ENCODE results near the gene BRIP1.
"Not testable (repeated sequence)": the region's sequence is repeated elsewhere in the genome, so short reads cannot be mapped to it uniquely, and the experiment has no call there.

The BRIP1 gene

DNA sequence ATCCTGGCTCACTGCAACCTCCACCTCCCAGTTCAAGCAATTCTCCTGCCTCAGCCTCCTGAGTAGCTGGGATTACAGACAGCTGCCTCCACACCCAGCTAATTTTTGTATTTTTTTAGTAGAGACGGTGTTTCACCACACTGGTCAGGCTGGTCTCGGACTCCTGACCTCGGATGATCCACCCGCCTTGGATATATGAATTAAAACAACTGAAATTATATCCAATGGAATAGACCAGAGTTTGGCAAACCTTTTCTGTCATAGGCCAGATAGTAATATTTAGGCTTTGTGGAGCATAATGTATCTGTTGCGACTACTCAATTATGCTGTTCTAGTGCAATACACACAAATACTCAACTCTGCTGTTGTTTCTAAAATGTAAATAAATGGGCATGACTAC lies 178.5 kb downstream of the BRIP1 start:
- no peak for DNase-seq

DNA sequence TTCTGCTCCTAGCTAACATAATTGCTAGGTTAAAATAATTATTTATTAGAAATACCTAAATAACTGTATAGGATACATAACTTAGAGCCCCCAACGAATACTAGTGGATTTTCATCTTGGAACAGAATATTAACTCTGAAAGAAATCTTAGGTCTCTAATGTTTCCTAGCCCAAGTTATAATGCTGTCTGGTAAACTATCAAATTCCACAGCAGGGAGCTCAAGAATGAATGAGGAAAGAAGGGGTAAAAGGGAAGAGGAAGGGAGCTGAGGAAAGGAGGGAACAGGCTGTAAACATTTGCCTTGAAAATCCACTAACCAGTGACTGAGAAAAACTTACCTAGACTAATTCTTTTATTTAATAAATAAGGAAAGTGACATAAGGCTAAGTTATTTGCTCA lies 179.2 kb downstream of the BRIP1 start:
- no peak for DNase-seq

DNA sequence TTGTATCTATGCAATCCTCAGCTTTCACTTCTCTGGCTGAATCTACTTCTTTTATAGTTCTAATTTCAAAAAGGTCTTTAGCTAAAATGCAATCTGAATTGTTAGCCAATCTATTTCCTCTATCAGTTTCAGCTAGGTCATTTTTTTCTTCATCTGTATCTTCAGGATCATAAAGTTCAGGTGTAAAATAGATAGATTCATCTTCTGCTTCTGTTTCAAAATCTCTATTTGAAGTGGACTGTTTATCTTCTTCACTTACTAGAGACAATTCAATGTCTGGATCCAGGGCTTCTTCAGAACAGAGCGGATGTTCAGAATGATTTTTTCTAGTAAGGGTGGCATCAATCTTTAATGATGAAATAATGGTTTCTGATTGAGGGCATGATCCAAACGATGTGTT lies 179.9 kb downstream of the BRIP1 start:
- DNase-seq, result no peak

- no peak for DNase-seq
Observed at GRCh38 chr17:61680921-61681320, 182.4 kb downstream of the BRIP1 start.

GRCh38 chr17:61678339-61678738 lies 185.0 kb downstream of the BRIP1 start:
- DNase-seq, result no peak

DNA sequence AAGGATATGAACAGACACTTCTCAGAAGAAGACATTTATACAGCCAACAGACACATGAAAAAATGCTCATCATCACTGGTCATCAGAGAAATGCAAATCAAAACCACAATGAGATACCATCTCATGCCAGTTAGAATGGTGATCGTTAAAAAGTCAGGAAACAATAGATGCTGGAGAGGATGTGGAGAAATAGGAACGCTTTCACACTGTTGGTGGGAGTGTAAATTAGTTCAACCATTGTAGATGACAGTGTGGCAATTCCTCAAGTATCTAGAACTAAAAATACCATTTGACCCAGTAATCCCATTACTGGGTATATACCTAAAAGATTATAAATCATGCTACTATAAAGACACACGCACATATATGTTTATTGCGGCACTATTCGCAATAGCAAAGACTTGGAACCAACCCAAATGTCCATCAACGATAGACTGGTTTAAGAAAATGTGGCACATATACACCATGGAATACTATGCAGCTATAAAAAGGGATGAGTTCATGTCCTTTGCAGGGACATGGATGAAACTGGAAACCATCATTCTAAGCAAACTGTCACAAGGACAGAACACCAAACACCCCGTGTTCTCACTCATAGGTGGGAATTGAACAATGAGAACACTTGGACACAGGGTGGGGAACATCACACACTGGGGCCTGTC lies 186.0 kb downstream of the BRIP1 start:
- not testable (repeated sequence) for DNase-seq

- not testable (repeated sequence) for DNase-seq
Observed at GRCh38 chr17:61676522-61676921, 186.8 kb downstream of the BRIP1 start.

- DNase-seq, result not testable (repeated sequence)
Observed at GRCh38 chr17:61674609-61675008, 188.7 kb downstream of the BRIP1 start.

- DNase-seq, result not testable (repeated sequence)
Observed at GRCh38 chr17:61673019-61673897, 190.1 kb downstream of the BRIP1 start.

- no peak for DNase-seq
Observed at GRCh38 chr17:61672140-61672539, 191.2 kb downstream of the BRIP1 start.

DNA sequence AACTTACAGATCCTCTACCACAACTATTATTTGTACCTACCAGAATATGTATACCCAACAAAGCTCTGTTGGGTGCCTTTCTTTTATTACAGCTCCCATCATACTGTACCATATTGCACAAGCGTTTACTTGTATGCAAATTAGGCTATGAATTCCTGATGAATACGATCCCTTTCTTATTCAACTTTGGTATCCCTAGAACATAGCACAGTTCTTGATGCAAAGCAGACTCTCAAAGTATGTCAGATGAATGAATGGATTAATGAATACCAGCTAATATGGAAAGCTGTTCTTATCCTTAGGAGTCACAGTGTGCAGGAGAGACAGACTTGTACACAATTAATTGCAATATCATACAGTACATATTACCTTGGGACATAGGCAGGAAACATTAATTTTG lies 192.6 kb downstream of the BRIP1 start:
- DNase-seq, result no peak

DNA sequence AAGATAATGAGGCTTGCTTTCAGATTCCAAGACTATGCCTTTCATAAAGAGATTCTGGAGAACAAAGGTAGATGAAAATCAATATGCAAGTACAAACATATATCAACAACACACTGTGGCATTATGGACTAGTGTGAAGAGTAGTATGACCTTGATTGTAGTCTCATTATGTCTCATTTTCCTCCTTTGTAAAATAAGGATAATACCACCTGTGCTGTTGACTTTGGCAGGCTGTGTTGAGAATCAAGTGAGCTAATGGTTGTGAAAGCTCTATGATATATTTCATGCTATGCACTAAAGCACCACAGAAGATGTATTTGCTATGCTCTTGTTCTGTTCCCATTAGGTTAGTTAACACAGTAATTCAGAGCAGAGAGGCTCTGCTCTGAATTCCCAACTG lies 193.8 kb downstream of the BRIP1 start:
- DNase-seq, result no peak

GRCh38 chr17:61668486-61668885 lies 194.8 kb downstream of the BRIP1 start:
- DNase-seq, result no peak

DNA sequence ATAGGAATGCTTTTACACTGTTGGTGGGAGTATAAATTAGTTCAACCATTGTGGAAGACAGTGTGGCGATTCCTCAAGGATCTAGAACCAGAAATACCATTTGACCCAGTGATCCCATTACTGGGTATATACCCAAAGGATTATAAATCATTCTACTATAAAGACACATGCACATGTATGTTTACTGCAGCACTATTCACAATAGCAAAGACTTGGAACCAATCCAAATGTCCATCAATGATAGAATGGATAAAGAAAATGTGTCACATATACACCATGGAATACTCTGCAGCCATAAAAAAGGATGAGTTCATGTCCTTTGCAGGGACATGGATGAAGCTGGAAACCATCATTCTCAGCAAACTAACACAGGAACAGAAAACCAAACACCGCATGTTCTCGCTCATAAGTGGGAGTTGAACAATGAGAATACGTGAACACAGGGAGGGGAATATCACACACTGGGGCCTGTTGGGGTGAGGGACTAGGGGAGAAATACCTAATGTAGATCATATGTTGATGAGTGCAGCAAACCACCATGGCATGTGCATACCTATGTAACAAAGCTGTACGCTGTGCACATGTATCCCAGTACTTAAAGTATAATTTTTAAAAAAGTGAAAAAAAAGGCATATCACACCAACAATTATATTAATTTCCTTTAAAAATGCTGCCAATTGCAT lies 196.8 kb downstream of the BRIP1 start:
- not testable (repeated sequence) for DNase-seq

GRCh38 chr17:61663310-61663709 lies 200.0 kb downstream of the BRIP1 start:
- no peak for DNase-seq

- DNase-seq, result no peak
Observed at GRCh38 chr17:61662741-61663140, 200.6 kb downstream of the BRIP1 start.

- DNase-seq, result no peak
Observed at GRCh38 chr17:61662186-61662585, 201.1 kb downstream of the BRIP1 start.

GRCh38 chr17:61660746-61661485 lies 202.4 kb downstream of the BRIP1 start:
- no peak for DNase-seq

DNA sequence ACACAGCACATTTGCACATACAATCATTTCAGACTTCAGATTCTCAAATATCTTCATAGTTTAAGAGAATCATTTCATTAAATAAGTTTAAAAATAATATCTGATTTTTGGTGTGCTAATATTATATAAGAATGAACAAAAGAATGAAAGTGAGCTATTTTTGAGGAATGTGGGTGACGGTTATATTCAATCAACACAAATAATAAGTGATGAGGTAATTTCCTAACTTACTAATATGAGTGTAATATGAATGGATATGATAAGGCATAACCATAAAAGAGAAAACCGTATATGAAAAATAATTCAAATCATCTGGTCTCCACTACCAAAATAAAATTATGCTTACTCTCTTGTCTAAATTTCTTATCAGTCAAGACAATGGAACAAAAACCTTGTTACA lies 203.9 kb downstream of the BRIP1 start:
- no peak for DNase-seq

DNA sequence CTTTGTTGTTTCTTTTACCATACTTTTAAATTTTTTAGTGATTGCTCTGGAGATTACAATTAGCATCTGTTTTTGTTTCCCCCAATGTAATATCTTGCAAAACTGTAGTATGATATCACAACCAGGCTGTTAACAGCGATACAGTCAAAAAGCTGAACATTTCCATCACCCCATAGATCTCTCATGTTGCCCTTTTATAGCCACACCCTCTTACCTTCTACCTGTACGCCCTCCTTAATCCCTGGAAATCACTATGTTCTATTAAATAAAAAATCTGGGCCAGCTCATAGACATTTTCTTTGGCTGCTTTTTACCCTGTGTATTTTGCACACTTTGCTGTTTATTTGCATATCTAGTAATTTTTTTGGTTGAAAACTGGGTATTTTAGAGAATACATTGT lies 205.1 kb downstream of the BRIP1 start:
- no peak for DNase-seq

DNA sequence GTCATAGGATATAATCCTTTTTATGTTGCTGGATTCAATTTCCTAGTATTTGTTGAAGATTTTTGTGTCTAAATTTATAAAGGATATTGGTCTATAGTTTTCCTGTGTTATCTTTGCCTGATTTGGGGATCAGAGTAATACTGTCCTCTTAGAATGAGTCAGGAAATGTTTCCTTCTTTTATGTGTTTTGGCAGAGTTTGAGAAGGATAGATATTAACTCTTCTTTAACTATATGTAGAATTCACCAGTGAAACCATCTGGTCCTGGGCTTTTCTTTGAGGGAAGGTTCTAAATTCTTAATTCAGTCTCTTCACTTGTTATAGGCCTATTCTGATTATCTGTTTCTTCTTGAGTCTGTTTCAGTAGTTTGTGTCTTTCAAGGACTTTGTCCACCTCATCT lies 206.0 kb downstream of the BRIP1 start:
- no peak for DNase-seq

DNA sequence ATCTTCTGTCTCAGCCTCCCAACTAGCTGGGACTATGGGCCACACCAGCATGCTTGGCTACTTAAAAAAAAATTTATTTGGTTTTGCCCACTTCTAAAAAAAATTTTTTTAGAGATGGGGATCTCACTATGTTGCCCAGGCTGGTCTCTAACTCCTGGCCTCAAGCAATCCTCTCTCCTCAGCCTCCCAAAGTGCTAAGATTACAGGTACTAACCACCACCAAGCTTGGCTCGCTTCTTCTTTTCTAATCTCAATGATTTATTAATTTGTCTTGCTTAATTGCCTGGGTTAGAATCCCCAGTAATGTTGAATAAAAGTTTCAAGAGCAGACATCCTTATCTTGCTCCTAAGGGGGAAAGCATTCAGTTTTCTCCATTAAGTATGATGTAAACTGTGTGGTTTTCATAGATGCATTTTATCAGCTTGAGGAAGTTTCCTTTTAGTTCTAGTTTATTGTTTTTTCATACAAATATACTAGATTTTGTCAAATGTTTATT lies 206.6 kb downstream of the BRIP1 start:
- DNase-seq, result no peak

DNA sequence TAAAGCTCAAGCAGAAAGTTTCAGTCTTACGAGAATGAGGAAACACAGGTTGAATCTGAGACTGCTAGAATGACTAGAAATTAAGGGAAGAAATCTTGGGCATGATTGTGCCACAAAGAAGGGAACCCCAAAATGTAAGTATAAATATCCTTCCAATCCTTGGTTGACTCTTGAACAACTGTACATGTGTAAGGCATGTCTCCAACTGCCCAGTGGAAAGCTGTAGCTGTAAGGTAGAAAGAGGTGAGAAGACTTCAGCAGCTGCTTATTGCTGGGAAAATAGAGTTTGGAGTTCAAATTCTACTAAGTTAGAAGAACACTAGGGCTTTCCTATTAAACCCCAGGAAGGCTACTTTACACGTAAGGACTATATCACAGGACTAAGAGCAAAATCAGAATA lies 212.6 kb downstream of the BRIP1 start:
- DNase-seq, result no peak

Data from NCI-H187 treated with DMSO at 0.1 percent for 48 hours (cell line).